NCI-H2171 (cell line): Measurements from ENCODE around the gene GFRA4.

Source experiments
- DNase-seq: peaks from one replicate; lab custom pipeline; 2025; lab: John Stamatoyannopoulos, UW

The GFRA4 gene

GRCh38 chr20:3653921-3654320, 9.3 kb downstream of the GFRA4 start:
- DNase-seq: no peak

- no peak for DNase-seq
Measured at GRCh38 chr20:3652676-3653596, 10.3 kb downstream of the GFRA4 start.

GRCh38 chr20:3652221-3652620, 11.0 kb downstream of the GFRA4 start:
- no peak for DNase-seq

GRCh38 chr20:3651204-3651962, 11.8 kb downstream of the GFRA4 start:
- DNase-seq: no peak

- no peak for DNase-seq
Measured at GRCh38 chr20:3648951-3649350, 14.2 kb downstream of the GFRA4 start.

- DNase-seq: no peak
Measured at GRCh38 chr20:3647473-3647872, 15.7 kb downstream of the GFRA4 start.

- DNase-seq: no peak
Measured at GRCh38 chr20:3646651-3647050, 16.5 kb downstream of the GFRA4 start.

GRCh38 chr20:3646067-3646440, 17.1 kb downstream of the GFRA4 start:
- DNase-seq: no peak

- DNase-seq: no peak
Measured at GRCh38 chr20:3645309-3646066, 17.7 kb downstream of the GFRA4 start.

GRCh38 chr20:3640259-3640658, 22.9 kb downstream of the GFRA4 start:
- no peak for DNase-seq

GRCh38 chr20:3635346-3635745, 27.9 kb downstream of the GFRA4 start:
- DNase-seq: no peak

- DNase-seq: no peak
Measured at GRCh38 chr20:3633913-3634478, 29.2 kb downstream of the GFRA4 start.

- no peak for DNase-seq
Measured at GRCh38 chr20:3632311-3633004, 30.7 kb downstream of the GFRA4 start.

GRCh38 chr20:3631534-3631933, 31.7 kb downstream of the GFRA4 start:
- DNase-seq: no peak

- DNase-seq: no peak
Measured at GRCh38 chr20:3630429-3630828, 32.8 kb downstream of the GFRA4 start.

GRCh38 chr20:3629893-3630292, 33.3 kb downstream of the GFRA4 start:
- DNase-seq: no peak

GRCh38 chr20:3628502-3629314, 34.5 kb downstream of the GFRA4 start:
- no peak for DNase-seq

- no peak for DNase-seq
Measured at GRCh38 chr20:3627476-3627875, 35.7 kb downstream of the GFRA4 start.

GRCh38 chr20:3622406-3622805, 40.8 kb downstream of the GFRA4 start:
- DNase-seq: no peak

- no peak for DNase-seq
Measured at GRCh38 chr20:3621111-3621510, 42.1 kb downstream of the GFRA4 start.

- DNase-seq: no peak
Measured at GRCh38 chr20:3616250-3616649, 46.9 kb downstream of the GFRA4 start.
